HG02973 (cell line): ENCODE results near the gene SCP2.

Source experiments
- ATAC-seq: cut with Tn5 transposase; IDR thresholded peaks from one replicate; pipeline ENCODE4 v1.9.1; 2021; ENCODE audit warnings: moderate library complexity; ENCODE audit not compliant: unreplicated experiment

The SCP2 gene

GRCh38 chr1:53094533-53094919, 167.4 kb downstream of the SCP2 start:
- ATAC-seq, result no peak
